HepG2 (cell line): ENCODE measurements around the gene TRIM28. TPM values are rescaled to one million over a fixed set of nuclear protein-coding genes. Genes with fewer than 3 reads are reported as not detected.

Experiments used
- AHR ChIP-seq: IDR thresholded peaks from 2 replicates; pipeline ENCODE4 v1.6.1; 2018; ENCODE audit warnings: missing genetic modification reagents, missing compliant biosample characterization
- ASH2L ChIP-seq: fragments of 300-600, 200-600 bp; sonication (generic); IDR thresholded peaks from 2 replicates; pipeline ENCODE4 v1.7.0; 2017; ENCODE audit warnings: low read depth, mild to moderate bottlenecking, moderate library complexity, mixed read lengths, low read length; ENCODE audit not compliant: insufficient read length
- ETV6 ChIP-seq: sonication (generic); formaldehyde crosslinking; conservative IDR thresholded peaks from 2 replicates; pipeline ENCODE4 v1.4.0; 2020; ENCODE audit warnings: missing genetic modification reagents
- FOXA3 ChIP-seq: IDR thresholded peaks from 2 replicates; pipeline ENCODE4 v1.6.1; 2016; ENCODE audit warnings: missing genetic modification reagents, missing compliant biosample characterization
- GLI4 ChIP-seq: sonication (generic); formaldehyde crosslinking; IDR thresholded peaks from 2 replicates; pipeline ENCODE4 v1.5.1; 2020; ENCODE audit warnings: missing genetic modification reagents, mild to moderate bottlenecking, moderate library complexity, borderline replicate concordance
- HHEX ChIP-seq: IDR thresholded peaks from 2 replicates; pipeline ENCODE4 v1.6.1; 2016; ENCODE audit warnings: control low read depth
- ISX ChIP-seq: sonication (generic); formaldehyde crosslinking; conservative IDR thresholded peaks from 2 replicates; pipeline ENCODE4 v1.5.0; 2020; ENCODE audit warnings: missing genetic modification reagents
- KMT2B ChIP-seq: IDR thresholded peaks from 2 replicates; pipeline ENCODE4 v1.6.1; 2016; ENCODE audit warnings: missing genetic modification reagents, missing compliant biosample characterization
- MAFF ChIP-seq: IDR thresholded peaks from 2 replicates; pipeline ENCODE4 v1.6.1; 2011; ENCODE audit warnings: low read depth, low read length, improper control_type of control experiment
- MYC ChIP-seq: sonication (generic); formaldehyde crosslinking; IDR thresholded peaks from 2 replicates; pipeline ENCODE4 v1.9.0; 2021; ENCODE audit warnings: missing genetic modification reagents, borderline replicate concordance
- PITX1 ChIP-seq: sonication (generic); formaldehyde crosslinking; IDR thresholded peaks from 2 replicates; pipeline ENCODE4 v1.5.1; 2020; ENCODE audit warnings: mild to moderate bottlenecking, missing genetic modification reagents
- RFX3 ChIP-seq: IDR thresholded peaks from 2 replicates; pipeline ENCODE4 v1.6.1; 2016; ENCODE audit warnings: missing biosample characterization, missing genetic modification reagents
- SAFB2 ChIP-seq: sonication (generic); formaldehyde crosslinking; IDR thresholded peaks from 2 replicates; pipeline ENCODE4 v1.5.1; 2020; ENCODE audit warnings: missing genetic modification reagents, low read depth, mild to moderate bottlenecking, borderline replicate concordance
- SALL2 ChIP-seq: sonication (generic); formaldehyde crosslinking; IDR thresholded peaks from 2 replicates; pipeline ENCODE4 v1.8.1; 2023; ENCODE audit warnings: mild to moderate bottlenecking, missing genetic modification reagents, inconsistent platforms
- SATB2 ChIP-seq: sonication (generic); formaldehyde crosslinking; IDR thresholded peaks from 2 replicates; pipeline ENCODE4 v1.5.0; 2020; ENCODE audit warnings: missing genetic modification reagents
- SIN3A ChIP-seq: IDR thresholded peaks from 2 replicates; pipeline ENCODE4 v1.6.1; 2011; ENCODE audit warnings: low read depth, mild to moderate bottlenecking, control low read depth, low read length, borderline replicate concordance
- TSC22D2 ChIP-seq: sonication (generic); formaldehyde crosslinking; IDR thresholded peaks from 2 replicates; pipeline ENCODE4 v1.5.1; 2020; ENCODE audit warnings: missing genetic modification reagents, mild to moderate bottlenecking, borderline replicate concordance
- YEATS4 ChIP-seq: sonication (generic); formaldehyde crosslinking; IDR thresholded peaks from 2 replicates; pipeline ENCODE4 v1.4.0; 2020; ENCODE audit warnings: missing genetic modification reagents, borderline replicate concordance
- ZBTB21 ChIP-seq: sonication (generic); formaldehyde crosslinking; IDR thresholded peaks from 2 replicates; pipeline ENCODE4 v1.4.0; 2020; ENCODE audit warnings: missing genetic modification reagents
- ZC3H4 ChIP-seq: sonication (generic); formaldehyde crosslinking; IDR thresholded peaks from 2 replicates; pipeline ENCODE4 v1.4.0; 2020; ENCODE audit warnings: missing genetic modification reagents, borderline replicate concordance
- ZMAT5 ChIP-seq: sonication (generic); formaldehyde crosslinking; IDR thresholded peaks from 2 replicates; pipeline ENCODE4 v1.5.0; 2020; ENCODE audit warnings: mild to moderate bottlenecking, low read depth, missing genetic modification reagents, borderline replicate concordance
- ZNF160 ChIP-seq: sonication (generic); formaldehyde crosslinking; IDR thresholded peaks from 2 replicates; pipeline ENCODE4 v1.8.0; 2022; ENCODE audit warnings: mild to moderate bottlenecking, inconsistent platforms, missing genetic modification reagents
- ZNF292 ChIP-seq: sonication (generic); formaldehyde crosslinking; IDR thresholded peaks from 2 replicates; pipeline ENCODE4 v1.8.1; 2022; ENCODE audit warnings: mild to moderate bottlenecking, low read depth, missing genetic modification reagents, borderline replicate concordance
- polyA plus RNA-seq, 8 experiments: library from polyadenylated mRNA; depleted of rRNA in 3 of 8; stranded (reverse) in 7 of 8; unstranded in 1 of 8; fragments of >200 nt; fragmentation: Illumina TruSeq in 4 of 8; extraction: Trizol in 4 of 8; gene quantifications; 2 replicates each; pipeline versions ENCODE4 v1.2.1 to v1.2.3, GENCODE V29; 2011 to 2016; ENCODE audit warnings: low read depth in 4 of 8, missing spikeins in 1 of 8, mixed read lengths in 1 of 8; ENCODE audit not compliant: insufficient read depth in 1 of 8
- total RNA-seq, 5 experiments: library from RNA; depleted of rRNA; stranded (reverse); fragments of >200 nt; fragmentation: Illumina TruSeq; extraction: Trizol; gene quantifications; 2 replicates each; pipeline ENCODE4 v1.2.3, GENCODE V29; 2016; ENCODE audit warnings: low read depth in 1 of 5
- TF ChIP-seq, protein P1 (sequence below): sonication (generic); formaldehyde crosslinking; IDR thresholded peaks from 2 replicates; pipeline ENCODE4 v1.5.0; 2020; ENCODE audit warnings: missing genetic modification reagents, mild to moderate bottlenecking, borderline replicate concordance
- TF ChIP-seq, protein P2 (sequence below): sonication (generic); formaldehyde crosslinking; IDR thresholded peaks from 2 replicates; pipeline ENCODE4 v1.4.0; 2020; ENCODE audit warnings: mild to moderate bottlenecking, missing genetic modification reagents
- TF ChIP-seq, protein P3 (sequence below): sonication (generic); formaldehyde crosslinking; IDR thresholded peaks from 2 replicates; pipeline ENCODE4 v1.4.0; 2020; ENCODE audit warnings: low read depth, mild to moderate bottlenecking, missing genetic modification reagents
- TF ChIP-seq, protein P4 (sequence below): sonication (generic); formaldehyde crosslinking; IDR thresholded peaks from 2 replicates; pipeline ENCODE4 v1.4.0; 2020; ENCODE audit warnings: missing genetic modification reagents; ENCODE audit errors: not compliant biosample characterization

TRIM28 gene
- total and polyA plus RNA-seq, 2 of the 13 experiments (the other 11 are each of a cell fraction or from before 2014, with no cell fraction given): 361 to 439 TPM

DNA sequence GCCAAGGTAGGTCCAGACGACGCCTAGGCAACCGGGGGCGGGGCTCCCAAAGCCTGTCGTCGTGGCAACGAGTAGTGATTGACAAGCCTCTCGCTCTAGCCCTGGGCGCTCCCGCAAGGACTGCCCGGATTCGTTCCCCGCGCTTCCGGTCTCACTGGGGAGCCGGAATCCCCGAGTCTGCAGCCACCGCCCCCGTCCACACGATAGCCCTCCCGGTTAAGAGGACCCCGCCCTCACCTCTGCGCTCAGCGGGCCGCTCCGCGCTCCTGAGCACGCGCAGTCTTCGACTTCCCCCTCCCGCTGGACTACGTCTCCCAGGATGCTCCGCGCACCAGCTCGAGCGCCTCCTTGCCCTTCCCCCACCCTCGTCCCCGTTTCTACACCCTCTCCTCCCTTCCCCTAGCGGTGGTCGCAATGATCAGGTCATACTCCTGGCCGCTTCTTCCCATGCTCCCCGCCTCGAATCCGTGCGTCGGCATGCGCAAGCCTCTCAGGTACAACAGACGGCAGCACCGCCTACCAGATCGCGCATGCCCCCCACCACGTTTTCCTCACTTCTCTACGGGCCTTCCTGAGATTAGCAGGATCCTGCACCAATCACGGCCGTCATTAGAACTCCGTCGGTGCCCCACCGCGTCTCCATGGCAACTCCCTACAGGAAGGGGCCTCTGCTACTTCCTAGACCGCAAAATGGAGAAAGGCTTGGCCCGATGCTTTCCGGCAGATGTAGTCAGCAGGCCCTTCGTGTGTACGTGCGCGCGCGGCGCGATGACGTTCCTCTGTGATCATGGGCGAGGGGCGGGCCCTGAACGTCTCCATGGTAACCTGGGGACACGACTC, 29.2 kb downstream of the TRIM28 start, which contains the start of gene MZF1 (continued):
- TF ChIP-seq, protein P1, sequence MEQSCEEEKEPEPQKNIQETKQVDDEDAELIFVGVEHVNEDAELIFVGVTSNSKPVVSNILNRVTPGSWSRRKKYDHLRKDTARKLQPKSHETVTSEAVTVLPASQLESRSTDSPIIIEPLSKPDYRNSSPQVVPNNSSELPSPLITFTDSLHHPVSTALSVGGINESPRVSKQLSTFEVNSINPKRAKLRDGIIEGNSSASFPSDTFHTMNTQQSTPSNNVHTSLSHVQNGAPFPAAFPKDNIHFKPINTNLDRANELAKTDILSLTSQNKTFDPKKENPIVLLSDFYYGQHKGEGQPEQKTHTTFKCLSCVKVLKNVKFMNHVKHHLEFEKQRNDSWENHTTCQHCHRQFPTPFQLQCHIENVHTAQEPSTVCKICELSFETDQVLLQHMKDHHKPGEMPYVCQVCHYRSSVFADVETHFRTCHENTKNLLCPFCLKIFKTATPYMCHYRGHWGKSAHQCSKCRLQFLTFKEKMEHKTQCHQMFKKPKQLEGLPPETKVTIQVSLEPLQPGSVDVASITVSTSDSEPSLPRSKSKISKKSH: no peak
- TF ChIP-seq, protein P2, sequence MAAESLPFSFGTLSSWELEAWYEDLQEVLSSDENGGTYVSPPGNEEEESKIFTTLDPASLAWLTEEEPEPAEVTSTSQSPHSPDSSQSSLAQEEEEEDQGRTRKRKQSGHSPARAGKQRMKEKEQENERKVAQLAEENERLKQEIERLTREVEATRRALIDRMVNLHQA: no peak
- peak; percentile 59; the same call in 1 of the 2 replicates for TF ChIP-seq TSC22D2 (CRISPR knock-in tag)
- peak; percentile 74 for TF ChIP-seq SALL2 (CRISPR knock-in tag)
- TF ChIP-seq ASH2L: peak; percentile 52
- no peak for TF ChIP-seq ZNF160
- TF ChIP-seq AHR (CRISPR knock-in tag): peak; percentile 58; the same call in 1 of the 2 replicates
- no peak for TF ChIP-seq ZNF292 (CRISPR knock-in tag)
- TF ChIP-seq YEATS4 (CRISPR knock-in tag): 0 out of 2 replicates have a peak, but pooled peaks have one; percentile 61
- TF ChIP-seq, protein P3, sequence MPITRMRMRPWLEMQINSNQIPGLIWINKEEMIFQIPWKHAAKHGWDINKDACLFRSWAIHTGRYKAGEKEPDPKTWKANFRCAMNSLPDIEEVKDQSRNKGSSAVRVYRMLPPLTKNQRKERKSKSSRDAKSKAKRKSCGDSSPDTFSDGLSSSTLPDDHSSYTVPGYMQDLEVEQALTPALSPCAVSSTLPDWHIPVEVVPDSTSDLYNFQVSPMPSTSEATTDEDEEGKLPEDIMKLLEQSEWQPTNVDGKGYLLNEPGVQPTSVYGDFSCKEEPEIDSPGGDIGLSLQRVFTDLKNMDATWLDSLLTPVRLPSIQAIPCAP: no peak
- peak; percentile 83 for TF ChIP-seq MYC (CRISPR knock-in tag)
- TF ChIP-seq ISX (CRISPR knock-in tag): no peak
- TF ChIP-seq GLI4 (CRISPR knock-in tag): peak; percentile 63; the same call in 1 of the 2 replicates
- TF ChIP-seq SIN3A: no peak
- TF ChIP-seq SAFB2: peak; percentile 90; the same call in 1 of the 2 replicates
- TF ChIP-seq ZC3H4: no peak
- no peak for TF ChIP-seq HHEX (CRISPR knock-in tag)
- TF ChIP-seq, protein P4, sequence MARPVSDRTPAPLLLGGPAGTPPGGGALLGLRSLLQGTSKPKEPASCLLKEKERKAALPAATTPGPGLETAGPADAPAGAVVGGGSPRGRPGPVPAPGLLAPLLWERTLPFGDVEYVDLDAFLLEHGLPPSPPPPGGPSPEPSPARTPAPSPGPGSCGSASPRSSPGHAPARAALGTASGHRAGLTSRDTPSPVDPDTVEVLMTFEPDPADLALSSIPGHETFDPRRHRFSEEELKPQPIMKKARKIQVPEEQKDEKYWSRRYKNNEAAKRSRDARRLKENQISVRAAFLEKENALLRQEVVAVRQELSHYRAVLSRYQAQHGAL (CRISPR knock-in tag): no peak
- TF ChIP-seq ZMAT5 (CRISPR knock-in tag): no peak
- peak; percentile 96 for TF ChIP-seq RFX3 (CRISPR knock-in tag)
- TF ChIP-seq ZBTB21 (CRISPR knock-in tag): peak; percentile 97
- TF ChIP-seq ETV6 (CRISPR knock-in tag): no peak; the same call in 1 of the 2 replicates
- peak; percentile 73 for TF ChIP-seq PITX1 (CRISPR knock-in tag)
- no peak for TF ChIP-seq KMT2B (CRISPR knock-in tag)
- TF ChIP-seq FOXA3 (CRISPR knock-in tag): peak; percentile 13; the same call in 1 of the 2 replicates
- no peak for TF ChIP-seq MAFF
- no peak for TF ChIP-seq SATB2
